ENCODE data around the gene LRP1B. TPM values are rescaled to one million over a fixed set of nuclear protein-coding genes. Genes with fewer than 3 reads are reported as not detected.

The LRP1B gene
- total RNA-seq, 1 donor from 2014 or later: not detected

DNA sequence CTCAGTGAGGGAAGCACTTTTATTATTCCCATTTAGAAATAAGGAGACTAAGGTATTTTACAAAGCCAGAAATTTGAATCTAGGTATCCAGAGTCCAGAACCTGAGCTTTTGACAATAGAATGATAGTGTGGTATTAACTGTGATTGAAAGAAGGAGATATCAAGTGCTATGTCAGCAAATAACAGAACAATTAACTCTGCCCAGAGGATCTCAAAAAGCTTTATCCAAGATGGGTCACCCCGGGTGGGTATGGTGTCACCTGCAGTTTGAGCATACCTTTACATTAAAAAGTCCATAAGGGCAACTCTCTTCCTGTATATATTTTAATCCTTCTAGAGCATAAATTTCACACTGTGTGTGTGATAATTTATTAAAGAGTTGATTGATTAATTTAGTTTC is 105.4 kb downstream of the LRP1B start:
- intact Hi-C loops (cut with micrococcal nuclease): no loop called here
- no peak for DNase-seq (ENCODE audit: low spot score)
- no peaks in the 10 kb centered on the region for H3K9me3 Mint-ChIP-seq
- no peak overlapping the region for H3K4me3 Mint-ChIP-seq (ENCODE audit: low read depth)
- H3K27ac Mint-ChIP-seq: no peak overlapping the region
- no peaks in the 10 kb centered on the region for H3K27me3 Mint-ChIP-seq (ENCODE audit: low read depth)
- H3K4me1 Mint-ChIP-seq (ENCODE audit: low read depth): no peaks in the 10 kb centered on the region
- no peaks in the 10 kb centered on the region for H3K36me3 Mint-ChIP-seq (ENCODE audit: low read depth)

DNA sequence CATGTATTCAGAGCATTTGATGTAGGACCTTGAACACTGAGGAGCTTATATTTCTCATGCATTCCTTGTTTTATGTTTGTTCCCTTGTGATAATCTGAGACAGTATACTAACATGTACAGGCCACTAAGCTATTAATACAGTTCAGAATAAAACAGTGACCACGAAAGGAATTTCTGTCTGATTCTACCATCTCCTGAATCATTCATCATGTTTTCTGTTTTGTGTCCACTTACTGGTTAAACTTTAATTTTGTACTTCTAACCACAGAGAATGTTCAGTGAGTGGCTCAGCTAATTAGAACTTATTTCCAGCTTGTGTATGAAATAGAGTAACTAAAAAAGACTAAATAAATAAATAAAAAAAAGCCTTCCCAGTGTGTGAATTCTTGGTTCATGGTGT is 110.4 kb downstream of the LRP1B start:
- no peak overlapping the region for H3K27ac Mint-ChIP-seq
- DNase-seq (ENCODE audit: low spot score): no peak
- intact Hi-C loops (cut with micrococcal nuclease): no loop called here

DNA sequence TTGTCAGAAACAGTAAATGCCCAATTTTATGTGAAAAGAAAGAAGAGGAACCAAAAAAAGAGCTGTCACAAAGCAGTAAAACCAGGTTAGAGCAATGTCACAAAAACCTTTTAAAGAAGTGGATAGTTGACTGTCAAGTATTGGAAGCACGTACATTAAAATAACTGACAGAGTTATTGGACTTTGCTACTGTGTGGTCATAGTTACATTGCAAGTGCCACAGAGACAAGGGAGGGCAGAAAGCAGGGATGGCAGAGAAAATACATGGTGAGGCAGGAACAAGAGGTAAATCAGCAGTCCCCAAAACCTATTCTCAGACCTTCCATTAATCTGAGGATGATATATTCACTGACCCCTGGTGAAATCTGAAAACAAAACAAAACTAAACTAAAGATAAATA is 116.3 kb downstream of the LRP1B start:
- Mint-ChIP-seq H3K9me3 (no peaks in the 10 kb centered on the region), H3K4me1 (ENCODE audit: low read depth) (no peaks in the 10 kb centered on the region), H3K27me3 (ENCODE audit: low read depth) (no peaks in the 10 kb centered on the region), H3K27ac (no peak overlapping the region), H3K36me3 (ENCODE audit: low read depth) (no peaks in the 10 kb centered on the region), H3K4me3 (ENCODE audit: low read depth) (no peak overlapping the region)
- DNase-seq (ENCODE audit: low spot score): no peak
- intact Hi-C loops (cut with micrococcal nuclease): no loop called here

More for the DNA sequence above, 110.4 kb downstream of the LRP1B start:
- Mint-ChIP-seq H3K9me3 (no peaks in the 10 kb centered on the region), H3K27me3 (ENCODE audit: low read depth) (no peaks in the 10 kb centered on the region), H3K4me1 (ENCODE audit: low read depth) (no peaks in the 10 kb centered on the region), H3K36me3 (ENCODE audit: low read depth) (no peaks in the 10 kb centered on the region), H3K4me3 (ENCODE audit: low read depth) (no peak overlapping the region)

DNA sequence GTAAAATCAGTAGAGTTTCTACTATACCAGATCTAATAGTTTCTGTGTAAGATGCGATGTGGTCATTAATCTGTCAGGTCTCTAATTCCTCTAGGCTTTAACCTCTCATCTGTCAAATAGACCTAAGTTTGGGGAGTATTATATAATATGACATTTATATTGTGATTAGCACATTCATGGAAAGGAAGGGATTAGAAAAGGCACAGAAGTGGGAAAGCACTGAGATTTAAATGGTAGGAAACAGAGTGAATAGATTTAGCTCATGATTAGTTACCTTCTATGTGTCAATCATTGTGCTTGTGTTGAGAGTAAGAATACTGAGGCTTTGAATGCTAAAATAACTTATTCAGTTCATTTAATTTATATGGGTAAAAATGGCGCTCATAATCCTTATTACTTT is 118.0 kb downstream of the LRP1B start:
- Mint-ChIP-seq H3K4me1 (ENCODE audit: low read depth) (no peaks in the 10 kb centered on the region), H3K4me3 (ENCODE audit: low read depth) (no peak overlapping the region), H3K9me3 (no peaks in the 10 kb centered on the region), H3K36me3 (ENCODE audit: low read depth) (no peaks in the 10 kb centered on the region), H3K27me3 (ENCODE audit: low read depth) (no peaks in the 10 kb centered on the region), H3K27ac (no peak overlapping the region)
- no peak for DNase-seq (ENCODE audit: low spot score)
- intact Hi-C loops (cut with micrococcal nuclease): no loop called here

DNA sequence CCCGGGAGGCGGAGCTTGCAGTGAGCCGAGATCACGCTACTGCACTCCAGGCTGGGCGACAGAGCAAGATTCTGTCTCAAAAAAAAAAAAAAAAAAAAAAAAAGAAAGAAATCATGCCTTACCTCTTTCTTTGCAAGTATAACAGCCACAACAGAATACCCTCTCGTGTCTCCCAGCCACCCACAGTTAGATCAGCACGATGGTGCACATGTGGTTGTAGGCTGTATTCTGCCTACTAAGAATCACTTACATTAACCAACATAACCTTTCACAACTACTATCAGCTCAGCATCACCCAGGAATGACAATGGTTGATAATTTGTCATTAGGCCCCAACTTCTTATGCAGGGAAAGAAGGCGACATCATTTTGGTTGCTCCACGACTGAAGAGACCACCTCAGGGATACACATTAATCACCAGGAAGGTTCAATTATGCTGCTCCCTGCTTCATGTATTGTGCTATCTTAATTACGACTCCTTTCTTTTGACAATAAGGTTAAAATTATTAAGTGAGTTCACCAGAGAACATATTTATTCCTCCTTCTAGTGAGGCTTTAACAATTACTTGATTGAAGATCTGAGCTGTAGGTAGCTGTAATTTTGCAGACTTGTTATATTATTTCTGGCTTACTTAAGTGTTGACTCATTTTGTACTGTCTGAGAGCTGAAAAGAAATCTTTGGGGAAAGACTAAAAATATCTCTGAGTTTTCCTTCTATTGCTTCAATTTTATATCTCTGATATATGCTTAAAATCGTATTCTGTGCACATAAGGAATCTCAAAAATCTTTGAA is 120.1 kb downstream of the LRP1B start:
- Mint-ChIP-seq H3K4me3 (ENCODE audit: low read depth) (no peak overlapping the region), H3K9me3 (no peaks in the 10 kb centered on the region), H3K36me3 (ENCODE audit: low read depth) (no peaks in the 10 kb centered on the region), H3K27ac (no peak overlapping the region), H3K27me3 (ENCODE audit: low read depth) (no peaks in the 10 kb centered on the region), H3K4me1 (ENCODE audit: low read depth) (no peaks in the 10 kb centered on the region)
- DNase-seq (ENCODE audit: low spot score): no peak
- intact Hi-C loops (cut with micrococcal nuclease): no loop called here

DNA sequence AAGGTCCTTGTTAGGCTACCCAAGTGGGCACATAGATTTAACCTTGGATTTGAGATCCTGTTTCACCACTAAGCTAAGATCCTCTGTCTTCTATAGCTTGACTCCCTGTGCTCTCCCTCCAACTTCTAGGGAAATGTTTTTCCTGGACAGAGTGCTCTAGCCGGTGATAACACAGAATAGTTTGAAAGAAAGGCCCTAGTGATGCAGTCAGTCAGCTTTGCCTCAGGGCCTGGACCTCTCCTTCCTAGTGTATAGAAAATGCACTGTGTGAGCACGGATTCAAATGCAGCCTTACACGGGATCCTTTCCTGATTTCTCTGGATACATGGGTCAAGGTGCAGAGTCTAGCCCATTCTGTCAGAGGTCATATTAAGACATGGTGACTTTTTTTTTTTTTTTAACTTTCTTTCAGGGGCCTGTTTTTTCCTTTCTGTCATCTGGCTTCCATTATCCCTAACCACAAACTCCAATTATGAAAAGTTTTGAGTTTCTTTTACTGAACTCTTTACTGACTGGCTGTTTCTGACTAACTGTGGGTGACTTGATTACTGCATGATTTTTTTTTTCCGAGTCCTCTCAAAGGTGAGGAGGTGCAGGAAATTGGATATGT is 122.6 kb downstream of the LRP1B start:
- Mint-ChIP-seq H3K36me3 (ENCODE audit: low read depth) (no peaks in the 10 kb centered on the region), H3K27me3 (ENCODE audit: low read depth) (no peaks in the 10 kb centered on the region), H3K4me3 (ENCODE audit: low read depth) (no peak overlapping the region), H3K4me1 (ENCODE audit: low read depth) (no peaks in the 10 kb centered on the region), H3K9me3 (no peaks in the 10 kb centered on the region), H3K27ac (no peak overlapping the region)
- intact Hi-C loops (cut with micrococcal nuclease): no loop called here
- DNase-seq (ENCODE audit: low spot score): no peak

DNA sequence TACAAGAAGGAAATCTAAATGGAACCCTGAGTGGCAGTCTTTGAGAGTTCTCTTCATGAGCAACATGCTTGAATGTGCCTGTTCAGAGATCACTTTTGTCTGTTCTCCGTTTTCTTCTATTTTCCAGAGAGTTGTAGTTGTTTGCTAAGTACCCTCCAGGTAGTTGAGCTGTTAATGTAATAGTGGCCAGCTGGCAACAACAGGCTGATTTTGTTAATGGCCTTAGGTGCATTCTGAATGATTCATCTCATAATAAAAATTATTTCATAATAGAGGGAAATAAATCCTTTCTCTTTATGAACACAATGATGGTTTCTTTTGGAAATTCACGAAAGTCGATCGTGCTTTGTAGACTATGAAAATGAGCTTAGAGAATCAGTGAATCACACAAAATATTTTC is 136.8 kb downstream of the LRP1B start:
- no peaks in the 10 kb centered on the region for H3K27me3 Mint-ChIP-seq (ENCODE audit: low read depth)
- no peak overlapping the region for H3K4me3 Mint-ChIP-seq (ENCODE audit: low read depth)
- intact Hi-C loops (cut with micrococcal nuclease): no loop called here

DNA sequence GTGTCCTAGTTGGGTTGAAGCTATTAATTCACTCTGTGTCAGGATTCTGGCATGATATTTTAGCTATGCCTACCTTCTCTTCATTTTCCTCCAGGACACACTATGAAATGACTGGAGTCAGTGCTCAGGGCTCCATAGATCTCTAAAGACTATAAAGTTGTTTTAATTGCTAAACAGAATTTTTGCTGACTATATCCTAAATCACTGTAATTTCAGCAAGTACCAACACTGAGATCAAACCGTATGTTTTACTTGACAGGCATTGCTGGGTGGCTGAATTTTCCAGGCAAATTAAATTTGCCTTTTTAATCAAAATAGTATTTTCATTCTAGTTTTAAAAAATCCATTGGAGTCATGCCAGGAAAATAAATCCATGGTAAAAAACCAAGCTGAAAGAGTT is 138.1 kb downstream of the LRP1B start:
- DNase-seq (ENCODE audit: low spot score): no peak
- H3K4me1 Mint-ChIP-seq (ENCODE audit: low read depth): no peaks in the 10 kb centered on the region
- no peak overlapping the region for H3K27ac Mint-ChIP-seq
- no peak overlapping the region for H3K4me3 Mint-ChIP-seq (ENCODE audit: low read depth)
- peaks cover 7% of the 10 kb centered on the region for H3K9me3 Mint-ChIP-seq
- H3K36me3 Mint-ChIP-seq (ENCODE audit: low read depth): no peaks in the 10 kb centered on the region
- intact Hi-C loops (cut with micrococcal nuclease): no loop called here
- no peaks in the 10 kb centered on the region for H3K27me3 Mint-ChIP-seq (ENCODE audit: low read depth)

More for the DNA sequence above, 136.8 kb downstream of the LRP1B start:
- H3K9me3 Mint-ChIP-seq: peaks cover 7% of the 10 kb centered on the region
- H3K27ac Mint-ChIP-seq: no peak overlapping the region
- no peak for DNase-seq (ENCODE audit: low spot score)
- H3K4me1 Mint-ChIP-seq (ENCODE audit: low read depth): no peaks in the 10 kb centered on the region
- no peaks in the 10 kb centered on the region for H3K36me3 Mint-ChIP-seq (ENCODE audit: low read depth)

DNA sequence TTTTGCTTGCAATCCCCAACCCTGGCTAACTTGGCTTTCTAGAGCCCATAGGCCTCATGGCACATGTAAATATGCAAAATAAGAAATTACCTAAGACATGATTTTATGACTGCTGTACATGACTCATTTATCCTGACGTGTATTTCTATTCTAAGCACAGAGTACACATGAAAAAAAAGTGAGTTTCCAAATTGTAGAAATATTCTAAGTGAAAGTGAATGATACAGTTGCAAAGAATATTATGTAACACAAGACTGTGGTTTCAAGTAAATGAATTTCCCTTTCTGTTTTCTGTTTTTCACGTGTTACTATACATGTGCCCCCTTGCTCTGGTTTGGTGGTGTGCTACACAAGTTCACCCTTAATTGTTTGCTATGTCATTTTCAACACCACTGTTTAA is 162.4 kb downstream of the LRP1B start:
- H3K36me3 Mint-ChIP-seq (ENCODE audit: low read depth): no peaks in the 10 kb centered on the region
- H3K27ac Mint-ChIP-seq: no peak overlapping the region
- no peak overlapping the region for H3K4me3 Mint-ChIP-seq (ENCODE audit: low read depth)
- intact Hi-C loops (cut with micrococcal nuclease): no loop called here
- no peaks in the 10 kb centered on the region for H3K4me1 Mint-ChIP-seq (ENCODE audit: low read depth)
- no peaks in the 10 kb centered on the region for H3K27me3 Mint-ChIP-seq (ENCODE audit: low read depth)
- H3K9me3 Mint-ChIP-seq: no peaks in the 10 kb centered on the region
- no peak for DNase-seq (ENCODE audit: low spot score)

DNA sequence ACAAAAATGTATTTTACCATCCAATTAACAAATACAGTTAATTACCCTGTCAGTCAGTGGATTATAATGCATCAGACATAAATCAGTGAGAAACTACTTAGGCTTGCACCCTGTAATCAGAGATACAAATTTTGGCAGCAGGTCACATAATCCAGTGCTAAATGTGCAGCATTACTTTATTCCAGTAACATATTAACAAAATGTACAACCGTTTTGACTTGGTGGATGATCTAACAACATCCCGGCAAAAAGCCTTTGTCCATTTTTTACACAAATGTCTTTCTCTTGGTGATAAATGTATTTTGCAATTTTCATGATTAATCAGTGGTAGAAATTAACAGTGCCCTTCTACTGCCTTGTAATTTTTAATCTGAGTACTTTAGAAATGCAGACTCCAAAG is 162.8 kb downstream of the LRP1B start:
- Mint-ChIP-seq H3K27me3 (ENCODE audit: low read depth) (no peaks in the 10 kb centered on the region), H3K4me3 (ENCODE audit: low read depth) (no peak overlapping the region), H3K4me1 (ENCODE audit: low read depth) (no peaks in the 10 kb centered on the region), H3K36me3 (ENCODE audit: low read depth) (no peaks in the 10 kb centered on the region), H3K9me3 (no peaks in the 10 kb centered on the region), H3K27ac (no peak overlapping the region)
- intact Hi-C loops (cut with micrococcal nuclease): no loop called here
- no peak for DNase-seq (ENCODE audit: low spot score)

DNA sequence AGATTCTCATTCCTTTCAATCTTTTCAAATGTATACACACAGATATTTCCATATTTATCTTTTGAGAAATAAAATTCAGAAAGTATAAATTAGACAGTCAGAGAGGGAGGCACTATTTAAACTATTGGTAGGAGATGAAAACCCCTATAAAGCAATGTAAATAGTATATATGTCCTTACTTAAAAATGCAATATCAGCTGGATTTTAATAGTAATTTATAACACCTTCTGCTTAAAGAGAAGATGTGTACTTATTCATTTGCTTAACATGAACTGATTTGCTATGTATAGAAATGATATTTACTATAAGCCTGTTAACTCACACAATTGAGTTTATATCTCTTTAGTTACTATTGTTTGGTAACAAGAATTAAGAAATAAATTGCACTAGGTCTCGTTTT is 163.3 kb downstream of the LRP1B start:
- no peak overlapping the region for H3K4me3 Mint-ChIP-seq (ENCODE audit: low read depth)
- no peaks in the 10 kb centered on the region for H3K27me3 Mint-ChIP-seq (ENCODE audit: low read depth)
- no peaks in the 10 kb centered on the region for H3K9me3 Mint-ChIP-seq
- intact Hi-C loops (cut with micrococcal nuclease): no loop called here
- no peaks in the 10 kb centered on the region for H3K36me3 Mint-ChIP-seq (ENCODE audit: low read depth)
- DNase-seq (ENCODE audit: low spot score): no peak
- H3K4me1 Mint-ChIP-seq (ENCODE audit: low read depth): no peaks in the 10 kb centered on the region
- no peak overlapping the region for H3K27ac Mint-ChIP-seq

DNA sequence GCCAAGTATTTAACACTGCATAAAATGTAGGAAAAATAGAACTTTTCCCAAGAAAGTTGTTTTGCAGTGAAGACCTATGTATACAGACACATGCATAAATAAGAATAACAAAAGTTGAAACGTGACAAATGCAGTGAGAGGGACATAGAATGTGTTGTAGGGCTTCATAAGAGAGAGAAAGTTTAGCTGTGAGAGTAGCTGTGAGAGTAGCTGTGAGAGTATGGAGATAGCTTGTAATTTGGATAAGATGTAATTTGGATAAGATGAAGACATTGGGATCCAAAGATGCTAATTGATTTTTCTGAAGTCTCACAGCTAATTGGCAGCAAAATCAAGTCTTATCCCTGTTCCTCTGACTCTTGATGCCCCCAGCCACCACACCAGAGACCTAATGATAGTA is 170.9 kb downstream of the LRP1B start:
- Mint-ChIP-seq H3K36me3 (ENCODE audit: low read depth) (no peaks in the 10 kb centered on the region), H3K27ac (no peak overlapping the region), H3K4me3 (ENCODE audit: low read depth) (no peak overlapping the region), H3K9me3 (no peaks in the 10 kb centered on the region), H3K27me3 (ENCODE audit: low read depth) (no peaks in the 10 kb centered on the region), H3K4me1 (ENCODE audit: low read depth) (no peaks in the 10 kb centered on the region)
- intact Hi-C loops (cut with micrococcal nuclease): no loop called here
- no peak for DNase-seq (ENCODE audit: low spot score)

DNA sequence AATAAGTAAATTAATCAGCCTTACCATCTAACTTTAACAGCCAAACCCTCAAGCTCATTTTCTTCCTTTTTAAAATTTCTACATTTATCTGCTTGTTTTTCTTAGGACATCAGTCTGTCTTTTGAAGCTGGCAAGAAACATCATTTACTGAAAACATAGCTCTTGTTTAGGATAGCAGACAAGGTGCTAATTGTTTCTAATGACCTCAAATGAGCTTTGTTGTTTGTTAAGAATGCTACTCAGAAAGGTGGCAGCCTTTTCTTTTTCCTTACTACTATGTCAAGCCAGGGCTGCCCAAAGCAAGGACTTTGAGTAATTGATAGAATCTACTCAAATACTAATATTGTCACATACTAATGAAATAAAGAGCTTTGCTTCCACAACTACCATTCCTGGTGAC is 171.8 kb downstream of the LRP1B start:
- H3K4me1 Mint-ChIP-seq (ENCODE audit: low read depth): no peaks in the 10 kb centered on the region
- H3K4me3 Mint-ChIP-seq (ENCODE audit: low read depth): no peak overlapping the region
- intact Hi-C loops (cut with micrococcal nuclease): no loop called here
- H3K9me3 Mint-ChIP-seq: no peaks in the 10 kb centered on the region
- no peaks in the 10 kb centered on the region for H3K27me3 Mint-ChIP-seq (ENCODE audit: low read depth)
- no peak for DNase-seq (ENCODE audit: low spot score)
- H3K36me3 Mint-ChIP-seq (ENCODE audit: low read depth): no peaks in the 10 kb centered on the region
- H3K27ac Mint-ChIP-seq: no peak overlapping the region
